ENCODE data around the gene ANGPTL7.

- TF ChIP-seq POLR2AphosphoS5 (IDR thresholded peaks at IDR 0.05; ENCODE audit: low read depth, low read length) (no peak), POLR2A (IDR thresholded peaks at IDR 0.05; ENCODE audit: low read depth, low read length) (no peak)
Observed at GRCh38 chr1:11198257-11198656, 9.1 kb downstream of the ANGPTL7 start.

All from GM12891 (cell line).